NOMO-1 treated with DMSO at 0.1 percent for 48 hours (cell line): ENCODE data around the gene PNPLA5.
"Not testable (repeated sequence)": the region's sequence is repeated elsewhere in the genome, so short reads cannot be mapped to it uniquely, and the experiment has no call there.

Source experiments
- DNase-seq: peaks from one replicate; lab custom pipeline; 2025; ENCODE audit not compliant: unreplicated experiment; lab: John Stamatoyannopoulos, UW

PNPLA5 gene

GRCh38 chr22:43882122-43882767 lies 9.6 kb downstream of the PNPLA5 start:
- DNase-seq: no peak

GRCh38 chr22:43881091-43882061 lies 10.4 kb downstream of the PNPLA5 start:
- no peak for DNase-seq

- DNase-seq: no peak
Measured at GRCh38 chr22:43880541-43880991, 11.2 kb downstream of the PNPLA5 start.

- DNase-seq: no peak
Measured at GRCh38 chr22:43879901-43880540, 11.8 kb downstream of the PNPLA5 start.

- DNase-seq: no peak
Measured at GRCh38 chr22:43878831-43879550, 12.8 kb downstream of the PNPLA5 start.

- no peak for DNase-seq
Measured at GRCh38 chr22:43878079-43878795, 13.6 kb downstream of the PNPLA5 start.

GRCh38 chr22:43876866-43877509 lies 14.8 kb downstream of the PNPLA5 start:
- DNase-seq: no peak

GRCh38 chr22:43869799-43870198 lies 22.0 kb downstream of the PNPLA5 start:
- no peak for DNase-seq

GRCh38 chr22:43869001-43869400 lies 22.8 kb downstream of the PNPLA5 start:
- not testable (repeated sequence) for DNase-seq

- DNase-seq: peak; percentile 7
Measured at GRCh38 chr22:43867839-43868635, 23.8 kb downstream of the PNPLA5 start.

GRCh38 chr22:43862882-43863202 lies 29.0 kb downstream of the PNPLA5 start:
- DNase-seq: no peak

GRCh38 chr22:43862074-43862881 lies 29.5 kb downstream of the PNPLA5 start, which contains the start of gene SULT4A1:
TSS of gene SULT4A1 (minus strand) at chr22:43862513. CDS start at chr22:43862382, 131 bp downstream.
- DNase-seq: no peak

GRCh38 chr22:43861529-43861928 lies 30.3 kb downstream of the PNPLA5 start:
- DNase-seq: no peak

- no peak for DNase-seq
Measured at GRCh38 chr22:43860831-43861230, 31.0 kb downstream of the PNPLA5 start.

GRCh38 chr22:43860126-43860525 lies 31.7 kb downstream of the PNPLA5 start:
- DNase-seq: no peak

GRCh38 chr22:43859621-43860020 lies 32.2 kb downstream of the PNPLA5 start:
- no peak for DNase-seq

- DNase-seq: no peak
Measured at GRCh38 chr22:43859176-43859575, 32.6 kb downstream of the PNPLA5 start.
